22Rv1 (cell line): Measurements from ENCODE around the gene POLE3.

Experiments used
- ZFX ChIP-seq: fragments of 450-650 bp; IDR thresholded peaks from 2 replicates; pipeline ENCODE4 v1.6.1; 2017; ENCODE audit warnings: antibody characterized with exemption, borderline replicate concordance
- TF ChIP-seq, protein P1 (sequence below): fragments of 450-650 bp; IDR thresholded peaks from 2 replicates; pipeline ENCODE4 v1.5.1; 2017; ENCODE audit warnings: mild to moderate bottlenecking

DNA sequence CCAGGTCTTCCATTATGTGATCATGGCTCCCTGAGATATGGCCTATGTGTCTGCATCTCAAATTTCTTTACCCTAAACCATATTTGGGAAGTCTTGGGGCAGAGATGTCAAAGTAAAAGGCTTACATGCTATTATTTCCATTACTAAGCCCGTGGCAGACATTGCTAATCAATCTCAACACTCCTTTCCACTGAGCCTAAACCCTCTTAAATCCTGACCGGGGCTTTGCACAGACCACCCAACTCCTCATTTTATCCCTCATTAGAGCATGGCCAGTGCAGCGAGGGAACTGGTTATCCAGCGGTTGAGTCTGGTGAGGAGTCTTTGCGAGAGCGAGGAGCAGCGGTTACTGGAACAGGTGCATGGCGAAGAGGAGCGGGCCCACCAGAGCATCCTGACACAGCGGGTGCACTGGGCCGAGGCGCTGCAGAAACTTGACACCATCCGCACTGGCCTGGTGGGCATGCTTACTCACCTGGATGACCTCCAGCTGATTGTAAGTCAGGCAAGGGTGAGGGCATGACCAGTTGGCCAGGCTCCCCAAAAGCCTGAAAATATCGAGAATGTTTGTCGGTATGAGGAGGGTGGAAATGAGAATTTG lies 50.1 kb downstream of the POLE3 start:
- TF ChIP-seq, protein P1, sequence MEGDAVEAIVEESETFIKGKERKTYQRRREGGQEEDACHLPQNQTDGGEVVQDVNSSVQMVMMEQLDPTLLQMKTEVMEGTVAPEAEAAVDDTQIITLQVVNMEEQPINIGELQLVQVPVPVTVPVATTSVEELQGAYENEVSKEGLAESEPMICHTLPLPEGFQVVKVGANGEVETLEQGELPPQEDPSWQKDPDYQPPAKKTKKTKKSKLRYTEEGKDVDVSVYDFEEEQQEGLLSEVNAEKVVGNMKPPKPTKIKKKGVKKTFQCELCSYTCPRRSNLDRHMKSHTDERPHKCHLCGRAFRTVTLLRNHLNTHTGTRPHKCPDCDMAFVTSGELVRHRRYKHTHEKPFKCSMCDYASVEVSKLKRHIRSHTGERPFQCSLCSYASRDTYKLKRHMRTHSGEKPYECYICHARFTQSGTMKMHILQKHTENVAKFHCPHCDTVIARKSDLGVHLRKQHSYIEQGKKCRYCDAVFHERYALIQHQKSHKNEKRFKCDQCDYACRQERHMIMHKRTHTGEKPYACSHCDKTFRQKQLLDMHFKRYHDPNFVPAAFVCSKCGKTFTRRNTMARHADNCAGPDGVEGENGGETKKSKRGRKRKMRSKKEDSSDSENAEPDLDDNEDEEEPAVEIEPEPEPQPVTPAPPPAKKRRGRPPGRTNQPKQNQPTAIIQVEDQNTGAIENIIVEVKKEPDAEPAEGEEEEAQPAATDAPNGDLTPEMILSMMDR = no peak
- TF ChIP-seq ZFX = no peak
